HG03378 (cell line): ENCODE results near the gene GALNT18.

Source experiments
- ATAC-seq: cut with Tn5 transposase; IDR thresholded peaks from one replicate; pipeline ENCODE4 v1.9.1; 2021; ENCODE audit warnings: mild to moderate bottlenecking, moderate library complexity; ENCODE audit not compliant: unreplicated experiment

Gene GALNT18

GRCh38 chr11:11289669-11290068 lies 332.1 kb downstream of the GALNT18 start:
- ATAC-seq, result no peak

GRCh38 chr11:11288972-11289616 lies 332.7 kb downstream of the GALNT18 start:
- ATAC-seq, result no peak

GRCh38 chr11:11284481-11284880 lies 337.3 kb downstream of the GALNT18 start:
- ATAC-seq, result no peak

GRCh38 chr11:11281626-11282025 lies 340.2 kb downstream of the GALNT18 start:
- no peak for ATAC-seq

- ATAC-seq, result no peak
Observed at GRCh38 chr11:11280826-11281225, 341.0 kb downstream of the GALNT18 start.

GRCh38 chr11:11279956-11280689 lies 341.7 kb downstream of the GALNT18 start:
- ATAC-seq, result no peak

- ATAC-seq, result no peak
Observed at GRCh38 chr11:11272254-11272653, 349.6 kb downstream of the GALNT18 start.

GRCh38 chr11:11270236-11270775 lies 351.5 kb downstream of the GALNT18 start:
- ATAC-seq, result no peak

GRCh38 chr11:11268706-11269105 lies 353.1 kb downstream of the GALNT18 start:
- ATAC-seq, result no peak

- no peak for ATAC-seq
Observed at GRCh38 chr11:11268119-11268518, 353.7 kb downstream of the GALNT18 start.

GRCh38 chr11:11267312-11267711 lies 354.5 kb downstream of the GALNT18 start:
- no peak for ATAC-seq

- ATAC-seq, result no peak
Observed at GRCh38 chr11:11265994-11266606, 355.7 kb downstream of the GALNT18 start.

GRCh38 chr11:11265320-11265719 lies 356.5 kb downstream of the GALNT18 start:
- no peak for ATAC-seq

- no peak for ATAC-seq
Observed at GRCh38 chr11:11263238-11264005, 358.4 kb downstream of the GALNT18 start.

- ATAC-seq, result peak; percentile 10
Observed at GRCh38 chr11:11262171-11262920, 359.5 kb downstream of the GALNT18 start.

- ATAC-seq, result peak; percentile 71
Observed at GRCh38 chr11:11261629-11262028, 360.2 kb downstream of the GALNT18 start.

- no peak for ATAC-seq
Observed at GRCh38 chr11:11260903-11261302, 360.9 kb downstream of the GALNT18 start.

GRCh38 chr11:11253995-11254394 lies 367.8 kb downstream of the GALNT18 start:
- ATAC-seq, result no peak

GRCh38 chr11:11253497-11253896 lies 368.3 kb downstream of the GALNT18 start:
- no peak for ATAC-seq

- no peak for ATAC-seq
Observed at GRCh38 chr11:11252403-11252802, 369.4 kb downstream of the GALNT18 start.
